Measurements from ENCODE around the gene EFCAB6.

EFCAB6 gene

GRCh38 chr22:43488031-43488866, 323.9 kb downstream of the EFCAB6 start:
- TF ChIP-seq, protein P1, sequence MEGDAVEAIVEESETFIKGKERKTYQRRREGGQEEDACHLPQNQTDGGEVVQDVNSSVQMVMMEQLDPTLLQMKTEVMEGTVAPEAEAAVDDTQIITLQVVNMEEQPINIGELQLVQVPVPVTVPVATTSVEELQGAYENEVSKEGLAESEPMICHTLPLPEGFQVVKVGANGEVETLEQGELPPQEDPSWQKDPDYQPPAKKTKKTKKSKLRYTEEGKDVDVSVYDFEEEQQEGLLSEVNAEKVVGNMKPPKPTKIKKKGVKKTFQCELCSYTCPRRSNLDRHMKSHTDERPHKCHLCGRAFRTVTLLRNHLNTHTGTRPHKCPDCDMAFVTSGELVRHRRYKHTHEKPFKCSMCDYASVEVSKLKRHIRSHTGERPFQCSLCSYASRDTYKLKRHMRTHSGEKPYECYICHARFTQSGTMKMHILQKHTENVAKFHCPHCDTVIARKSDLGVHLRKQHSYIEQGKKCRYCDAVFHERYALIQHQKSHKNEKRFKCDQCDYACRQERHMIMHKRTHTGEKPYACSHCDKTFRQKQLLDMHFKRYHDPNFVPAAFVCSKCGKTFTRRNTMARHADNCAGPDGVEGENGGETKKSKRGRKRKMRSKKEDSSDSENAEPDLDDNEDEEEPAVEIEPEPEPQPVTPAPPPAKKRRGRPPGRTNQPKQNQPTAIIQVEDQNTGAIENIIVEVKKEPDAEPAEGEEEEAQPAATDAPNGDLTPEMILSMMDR (IDR thresholded peaks at IDR 0.05; ENCODE audit: extremely low read depth, insufficient read depth, missing control alignments): no peak
- DNase-seq (ENCODE audit: low spot score): no peak
- in situ Hi-C loops (cut with MboI; ENCODE audit: low pct_unique_long_range_greater_than_20kb, low sequenced_read_pairs, unreplicated experiment): no loop called here

- in situ Hi-C loops (cut with MboI; ENCODE audit: low pct_unique_long_range_greater_than_20kb, low sequenced_read_pairs, unreplicated experiment): no loop called here
- TF ChIP-seq, protein P1 (IDR thresholded peaks at IDR 0.05; ENCODE audit: extremely low read depth, insufficient read depth, missing control alignments): no peak
- DNase-seq (ENCODE audit: low spot score): no peak
Observed at GRCh38 chr22:43487311-43488030, 324.6 kb downstream of the EFCAB6 start.

- TF ChIP-seq, protein P1 (IDR thresholded peaks at IDR 0.05; ENCODE audit: extremely low read depth, insufficient read depth, missing control alignments): no peak
- in situ Hi-C loops (cut with MboI; ENCODE audit: low pct_unique_long_range_greater_than_20kb, low sequenced_read_pairs, unreplicated experiment): no loop called here
- no peak for DNase-seq (ENCODE audit: low spot score)
Observed at GRCh38 chr22:43485502-43486089, 326.5 kb downstream of the EFCAB6 start.

DNA sequence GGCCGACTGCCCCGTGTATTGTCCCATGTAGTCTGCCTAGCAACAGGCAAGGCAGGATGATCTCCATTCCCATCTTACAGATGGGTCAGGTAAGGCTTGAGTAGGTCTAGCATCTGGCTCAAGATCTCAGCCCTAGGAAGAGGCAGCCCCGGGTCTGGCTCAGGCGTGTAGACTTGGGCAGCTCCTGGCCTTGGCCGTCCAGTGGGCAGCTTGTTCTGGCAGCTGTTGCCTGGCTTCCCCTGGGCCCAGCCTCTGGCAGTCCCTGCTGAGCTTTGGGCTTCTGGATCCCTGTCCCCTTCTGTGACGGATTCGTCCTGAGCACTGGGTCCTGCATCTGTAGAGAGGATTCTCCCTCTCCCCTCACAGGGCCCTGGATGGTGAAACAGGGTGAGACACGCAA, 327.9 kb downstream of the EFCAB6 start:
- no peak for DNase-seq (ENCODE audit: low spot score)
- in situ Hi-C loops (cut with MboI; ENCODE audit: low pct_unique_long_range_greater_than_20kb, low sequenced_read_pairs, unreplicated experiment): no loop called here
- TF ChIP-seq, protein P1 (IDR thresholded peaks at IDR 0.05; ENCODE audit: extremely low read depth, insufficient read depth, missing control alignments): no peak

DNA sequence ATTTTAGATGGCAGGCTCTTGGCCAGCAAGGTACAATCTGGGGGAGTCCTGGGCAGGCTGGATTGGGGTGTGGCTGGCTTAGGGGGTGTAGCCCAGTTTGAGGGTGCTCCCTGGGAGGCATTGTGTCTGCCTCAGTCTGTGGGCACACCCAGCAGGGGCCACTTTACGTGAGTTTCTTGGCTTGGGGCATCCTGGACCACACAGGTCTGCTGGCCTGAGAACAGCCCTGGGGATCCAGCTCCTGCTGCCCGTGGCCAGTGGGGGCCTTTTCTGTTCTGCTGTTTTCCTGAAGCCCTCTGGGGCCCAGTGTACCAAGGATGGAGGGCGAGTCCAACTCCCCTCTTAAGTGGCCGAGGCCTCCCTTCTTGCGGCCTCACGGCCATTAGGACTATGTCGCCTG, 328.4 kb downstream of the EFCAB6 start:
- in situ Hi-C loops (cut with MboI; ENCODE audit: low pct_unique_long_range_greater_than_20kb, low sequenced_read_pairs, unreplicated experiment): no loop called here
- TF ChIP-seq, protein P1 (IDR thresholded peaks at IDR 0.05; ENCODE audit: extremely low read depth, insufficient read depth, missing control alignments): no peak
- no peak for DNase-seq (ENCODE audit: low spot score)

- no peak for DNase-seq (ENCODE audit: low spot score)
- TF ChIP-seq, protein P1 (IDR thresholded peaks at IDR 0.05; ENCODE audit: extremely low read depth, insufficient read depth, missing control alignments): no peak
- in situ Hi-C loops (cut with MboI; ENCODE audit: low pct_unique_long_range_greater_than_20kb, low sequenced_read_pairs, unreplicated experiment): no loop called here
Observed at GRCh38 chr22:43483266-43483665, 328.8 kb downstream of the EFCAB6 start.
